Osteocyte (in vitro differentiated cells): ENCODE measurements around the gene COL9A3. TPM values are rescaled to one million over a fixed set of nuclear protein-coding genes. Genes with fewer than 3 reads are reported as not detected.
A peak's percentile ranks its signal among the peaks of the same experiment; 100 is the strongest.

ENCODE experiments used
- DNase-seq: peaks from one replicate; pipeline ENCODE4 v3.0.0; 2021; ENCODE audit warnings: mixed read lengths; ENCODE audit not compliant: unreplicated experiment; ENCODE audit errors: extremely low spot score
- H3K27ac Mint-ChIP-seq: one replicate; pipeline ENCODE4 v1.8.0; 2021; ENCODE audit warnings: mild to moderate bottlenecking, mixed read lengths; ENCODE audit not compliant: unreplicated experiment
- H3K27me3 Mint-ChIP-seq: one replicate; pipeline ENCODE4 v1.8.0; 2021; ENCODE audit warnings: mixed read lengths; ENCODE audit not compliant: unreplicated experiment
- H3K36me3 Mint-ChIP-seq: one replicate; pipeline ENCODE4 v1.8.0; 2021; ENCODE audit warnings: mixed read lengths; ENCODE audit not compliant: unreplicated experiment
- H3K4me1 Mint-ChIP-seq: one replicate; pipeline ENCODE4 v1.8.0; 2021; ENCODE audit warnings: mixed read lengths; ENCODE audit not compliant: unreplicated experiment
- H3K4me3 Mint-ChIP-seq: one replicate; pipeline ENCODE4 v1.8.0; 2021; ENCODE audit warnings: mild to moderate bottlenecking, moderate library complexity, mixed read lengths; ENCODE audit not compliant: unreplicated experiment
- H3K9me3 Mint-ChIP-seq: one replicate; pipeline ENCODE4 v1.8.0; 2021; ENCODE audit warnings: mixed read lengths; ENCODE audit not compliant: unreplicated experiment
- total RNA-seq: library from RNA; stranded (reverse); gene quantifications from 2 replicates; pipeline ENCODE4 v1.2.1, GENCODE V29; 2021
- TF ChIP-seq, protein P1 (sequence below): fragments of 200-600 bp; sonication (generic); IDR thresholded peaks from 2 replicates; pipeline ENCODE4 v1.5.0; 2021; ENCODE audit warnings: antibody characterized with exemption, mild to moderate bottlenecking, moderate library complexity

Gene COL9A3
- total RNA-seq, 1 donor from 2014 or later = 1.7 TPM

DNA sequence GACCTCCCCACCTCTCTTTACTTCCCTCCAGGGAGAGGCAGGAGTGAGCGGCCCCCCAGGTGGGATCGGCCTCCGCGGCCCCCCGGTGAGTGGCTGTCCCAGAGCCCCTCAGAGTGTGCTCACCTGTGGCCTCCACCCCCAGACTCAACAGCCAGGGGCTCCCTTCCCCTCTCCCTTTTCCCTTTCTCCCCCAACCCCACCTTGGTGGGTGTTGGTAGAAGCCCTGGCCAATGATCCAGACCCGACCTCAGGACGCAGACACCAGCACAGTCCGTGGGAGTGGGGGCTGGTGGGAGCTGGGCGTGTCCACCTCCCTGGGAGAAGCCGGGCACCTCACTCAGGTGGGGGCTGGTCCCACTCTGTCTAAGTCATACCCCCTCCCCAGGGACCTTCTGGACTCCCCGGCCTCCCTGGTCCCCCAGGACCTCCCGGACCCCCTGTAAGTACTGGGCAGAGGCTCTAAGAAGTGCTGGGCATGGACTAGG, 4.9 kb downstream of the COL9A3 start:
- Mint-ChIP-seq H3K9me3 (no peaks in the 10 kb centered on the region), H3K27me3 (no peaks in the 10 kb centered on the region), H3K4me3 (no peak overlapping the region), H3K36me3 (no peaks in the 10 kb centered on the region), H3K27ac (no peak overlapping the region), H3K4me1 (peaks cover 30% of the 10 kb centered on the region)
- TF ChIP-seq, protein P1, sequence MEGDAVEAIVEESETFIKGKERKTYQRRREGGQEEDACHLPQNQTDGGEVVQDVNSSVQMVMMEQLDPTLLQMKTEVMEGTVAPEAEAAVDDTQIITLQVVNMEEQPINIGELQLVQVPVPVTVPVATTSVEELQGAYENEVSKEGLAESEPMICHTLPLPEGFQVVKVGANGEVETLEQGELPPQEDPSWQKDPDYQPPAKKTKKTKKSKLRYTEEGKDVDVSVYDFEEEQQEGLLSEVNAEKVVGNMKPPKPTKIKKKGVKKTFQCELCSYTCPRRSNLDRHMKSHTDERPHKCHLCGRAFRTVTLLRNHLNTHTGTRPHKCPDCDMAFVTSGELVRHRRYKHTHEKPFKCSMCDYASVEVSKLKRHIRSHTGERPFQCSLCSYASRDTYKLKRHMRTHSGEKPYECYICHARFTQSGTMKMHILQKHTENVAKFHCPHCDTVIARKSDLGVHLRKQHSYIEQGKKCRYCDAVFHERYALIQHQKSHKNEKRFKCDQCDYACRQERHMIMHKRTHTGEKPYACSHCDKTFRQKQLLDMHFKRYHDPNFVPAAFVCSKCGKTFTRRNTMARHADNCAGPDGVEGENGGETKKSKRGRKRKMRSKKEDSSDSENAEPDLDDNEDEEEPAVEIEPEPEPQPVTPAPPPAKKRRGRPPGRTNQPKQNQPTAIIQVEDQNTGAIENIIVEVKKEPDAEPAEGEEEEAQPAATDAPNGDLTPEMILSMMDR = no peak
- DNase-seq = no peak

DNA sequence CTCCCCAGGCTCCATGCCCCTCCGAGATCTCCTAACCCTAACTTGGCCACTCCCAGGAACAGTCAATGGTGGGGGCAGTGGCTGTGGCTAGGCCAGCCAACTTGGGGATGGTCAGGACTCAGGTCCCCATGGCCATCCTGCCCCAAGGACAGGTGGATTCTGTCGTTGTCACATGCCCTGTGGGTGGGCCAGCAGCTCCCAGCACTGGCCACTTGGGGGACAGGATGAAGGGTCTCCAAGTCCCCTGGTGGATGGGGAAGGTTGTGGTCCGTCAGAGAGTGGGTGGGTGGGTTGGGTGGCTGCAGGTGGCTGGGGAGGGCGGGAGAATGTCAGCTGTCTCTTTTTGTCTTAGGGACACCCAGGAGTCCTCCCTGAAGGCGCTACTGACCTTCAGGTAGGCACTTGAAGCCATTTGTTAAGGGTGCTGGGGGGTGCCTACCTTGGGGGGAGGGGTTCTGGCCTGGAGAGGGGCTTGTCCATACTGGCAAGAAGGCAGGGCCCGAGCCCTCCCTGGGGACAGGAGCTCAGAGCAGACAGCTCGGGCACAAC, 5.5 kb downstream of the COL9A3 start:
- no peak overlapping the region for H3K27ac Mint-ChIP-seq
- H3K4me3 Mint-ChIP-seq = no peak overlapping the region
- TF ChIP-seq, protein P1 = no peak
- H3K27me3 Mint-ChIP-seq = no peaks in the 10 kb centered on the region
- peaks cover 30% of the 10 kb centered on the region for H3K4me1 Mint-ChIP-seq
- H3K36me3 Mint-ChIP-seq = no peaks in the 10 kb centered on the region
- no peak for DNase-seq
- no peaks in the 10 kb centered on the region for H3K9me3 Mint-ChIP-seq

DNA sequence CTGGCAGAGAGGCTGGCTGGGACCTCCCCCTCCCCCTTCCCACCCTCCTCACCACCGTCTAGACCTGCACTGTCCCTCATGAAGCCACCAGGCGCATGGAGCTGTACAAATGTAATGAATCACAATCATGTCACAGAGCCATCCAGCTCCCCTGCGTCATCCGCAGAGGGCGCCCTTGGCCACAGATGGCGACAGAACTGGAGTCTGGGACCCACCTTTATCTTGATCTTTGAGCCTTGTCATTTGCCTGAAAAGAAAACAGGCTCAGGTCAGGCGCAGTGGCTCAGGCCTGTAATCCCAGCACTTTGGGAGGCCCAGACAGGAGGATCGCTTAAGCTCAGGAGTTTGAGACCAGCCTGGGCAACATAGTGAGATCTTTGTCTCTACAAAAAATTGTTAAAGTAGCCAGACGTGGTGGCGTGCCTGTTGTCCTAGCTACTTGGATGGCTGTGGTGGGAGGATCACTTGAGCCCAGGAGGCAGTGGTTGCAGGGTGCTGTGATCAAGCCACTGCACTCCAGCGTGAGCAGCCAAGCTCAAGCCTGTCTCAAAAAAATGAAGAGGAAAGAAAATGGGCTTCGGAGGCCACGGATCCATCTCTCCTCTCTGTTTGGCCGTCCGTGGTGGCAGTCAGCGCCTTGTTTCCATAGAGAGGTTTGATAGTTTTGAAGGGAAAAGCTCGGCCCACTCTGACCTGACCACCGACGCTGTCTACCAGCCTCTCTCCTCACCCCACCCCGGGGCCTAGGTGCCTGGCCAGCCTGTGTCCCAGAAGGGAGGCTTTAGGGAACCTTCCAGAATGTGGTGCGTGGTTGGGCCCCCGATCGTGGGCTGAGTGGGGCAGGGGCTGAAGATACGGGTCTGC, 6.2 kb downstream of the COL9A3 start:
- no peak for DNase-seq
- TF ChIP-seq, protein P1 = peak; percentile 36
- Mint-ChIP-seq H3K9me3 (no peaks in the 10 kb centered on the region), H3K4me1 (peaks cover 26% of the 10 kb centered on the region), H3K27ac (no peak overlapping the region), H3K36me3 (no peaks in the 10 kb centered on the region), H3K27me3 (no peaks in the 10 kb centered on the region), H3K4me3 (no peak overlapping the region)

DNA sequence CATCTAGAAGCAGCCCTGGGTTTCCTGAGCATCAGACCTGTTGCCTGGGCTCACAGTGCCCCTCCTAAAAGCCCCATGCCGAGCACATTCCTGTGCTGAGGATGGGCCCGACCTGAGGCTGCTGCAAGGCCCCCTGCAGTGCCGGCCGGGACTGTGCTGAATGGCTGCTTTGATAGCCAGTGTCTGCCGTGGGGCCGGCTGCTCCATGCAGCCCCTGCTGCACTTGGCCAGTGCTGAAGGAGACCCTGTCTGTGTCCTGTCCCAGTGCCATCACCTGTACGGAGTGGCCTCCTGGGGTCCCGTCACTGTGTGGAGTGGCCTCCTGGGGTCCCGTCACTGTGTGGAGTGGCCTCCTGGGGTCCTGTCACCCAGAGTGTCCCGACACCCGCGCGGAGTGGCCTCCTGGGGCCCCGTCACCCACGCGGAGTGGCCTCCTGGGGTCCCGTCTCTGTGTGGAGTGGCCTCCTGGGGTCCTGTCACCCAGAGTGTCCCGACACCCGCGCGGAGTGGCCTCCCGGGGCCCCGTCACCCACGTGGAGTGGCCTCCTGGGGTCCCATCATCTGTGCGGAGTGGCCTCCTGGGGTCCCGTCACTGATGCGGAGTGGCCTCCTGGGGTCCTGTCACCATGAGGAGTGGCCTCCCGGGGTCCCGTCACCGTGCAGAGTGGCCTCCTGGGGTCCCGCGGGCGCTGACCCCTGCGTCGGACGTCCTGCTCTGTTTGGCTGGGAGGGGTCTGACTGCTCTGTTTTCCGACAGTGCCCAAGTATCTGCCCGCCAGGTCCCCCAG, 7.0 kb downstream of the COL9A3 start:
- peaks cover 18% of the 10 kb centered on the region for H3K4me1 Mint-ChIP-seq
- H3K27ac Mint-ChIP-seq = no peak overlapping the region
- TF ChIP-seq, protein P1 = no peak
- no peak overlapping the region for H3K4me3 Mint-ChIP-seq
- DNase-seq = no peak
- H3K27me3 Mint-ChIP-seq = no peaks in the 10 kb centered on the region
- H3K9me3 Mint-ChIP-seq = no peaks in the 10 kb centered on the region
- H3K36me3 Mint-ChIP-seq = no peaks in the 10 kb centered on the region
